Stimulated activated naive CD4-positive, alpha-beta T cell (primary cell): ENCODE results near the gene MEGF10.

Experiments used
- DNase-seq, 6 experiments: peaks; one replicate each; lab custom pipeline; 2025; lab: John Stamatoyannopoulos, UW

MEGF10 gene

DNA sequence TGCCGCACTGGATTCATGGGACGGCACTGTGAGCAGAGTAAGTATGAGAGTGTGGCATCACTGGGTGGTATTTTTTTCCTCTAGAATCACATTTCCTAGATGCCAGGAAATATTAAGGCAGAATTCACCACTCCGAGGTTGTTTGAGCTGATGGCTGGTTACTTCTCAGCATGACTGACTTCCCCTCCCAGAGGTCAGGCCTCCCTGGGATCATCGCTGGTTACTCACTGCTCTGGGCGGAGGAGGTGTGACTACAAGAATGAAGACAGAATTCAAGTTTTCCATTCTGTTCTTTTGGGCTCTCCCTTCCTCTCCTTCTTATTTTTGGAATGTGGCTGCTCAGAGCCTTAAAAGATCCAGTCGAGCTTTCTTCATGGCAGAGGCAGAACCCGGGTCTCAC lies 150.2 kb downstream of the MEGF10 start:
- no peak for DNase-seq

DNA sequence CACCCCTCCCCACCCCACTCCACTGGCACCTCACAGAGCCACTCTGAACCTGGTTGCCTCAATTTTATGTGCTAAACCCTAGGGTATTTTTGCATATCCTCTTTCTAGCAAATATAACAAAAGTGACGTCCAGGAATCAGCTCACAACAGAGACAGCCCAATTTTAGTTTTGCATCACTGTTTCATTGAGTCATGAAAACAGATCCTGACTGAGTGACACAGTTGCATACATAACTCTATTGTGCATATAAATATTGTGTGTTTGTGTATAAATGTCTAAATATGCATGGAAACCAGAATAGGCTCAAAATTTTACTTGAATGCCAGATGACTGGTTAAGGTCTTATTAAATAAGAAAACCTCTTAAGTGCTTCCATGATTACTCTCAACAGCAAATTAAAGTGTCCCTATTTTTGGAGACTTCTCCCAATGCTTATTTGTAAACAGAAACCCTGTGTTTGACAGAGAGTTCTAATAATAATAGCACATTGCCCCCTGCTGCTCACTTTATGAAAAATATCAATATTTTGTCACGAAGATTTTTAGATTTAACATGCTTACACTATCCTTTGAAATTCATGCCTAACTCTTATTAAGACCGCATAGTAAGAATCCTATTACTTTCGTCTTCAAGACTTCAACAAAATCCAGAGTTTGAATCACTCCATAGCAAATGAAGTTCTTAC lies 151.3 kb downstream of the MEGF10 start:
- no peak for DNase-seq

DNA sequence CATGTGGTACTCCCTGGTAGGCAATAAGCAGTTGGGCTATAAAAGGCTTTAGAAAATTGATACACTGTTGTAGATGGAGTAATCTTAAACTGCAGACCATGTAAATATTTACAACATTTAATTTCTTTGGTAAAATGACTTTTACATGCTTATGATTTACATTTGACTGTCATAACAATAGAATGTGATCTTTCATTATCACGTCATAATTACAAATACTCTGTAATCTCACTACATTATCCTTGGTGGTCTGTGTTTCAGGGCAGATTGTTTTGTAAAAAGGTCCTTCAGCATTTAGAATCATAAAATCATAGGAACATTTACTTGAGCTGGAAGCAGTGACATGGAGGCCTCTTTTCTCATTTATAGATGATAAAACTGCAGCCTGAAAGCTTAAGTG lies 153.6 kb downstream of the MEGF10 start:
- no peak for DNase-seq

DNA sequence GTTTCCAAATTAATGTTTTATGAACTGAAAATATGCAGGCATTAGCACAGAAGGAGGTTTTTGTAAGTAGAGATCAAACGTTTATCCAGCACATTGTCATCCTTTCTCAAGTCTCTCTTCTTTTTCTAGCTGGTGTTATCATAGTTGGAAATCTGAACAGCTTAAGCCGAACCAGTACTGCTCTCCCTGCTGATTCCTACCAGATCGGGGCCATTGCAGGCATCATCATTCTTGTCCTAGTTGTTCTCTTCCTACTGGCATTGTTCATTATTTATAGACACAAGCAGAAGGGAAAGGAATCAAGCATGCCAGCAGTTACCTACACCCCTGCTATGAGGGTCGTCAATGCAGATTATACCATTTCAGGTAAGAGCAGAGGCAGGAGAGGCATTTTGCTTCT lies 154.7 kb downstream of the MEGF10 start:
- no peak for DNase-seq

DNA sequence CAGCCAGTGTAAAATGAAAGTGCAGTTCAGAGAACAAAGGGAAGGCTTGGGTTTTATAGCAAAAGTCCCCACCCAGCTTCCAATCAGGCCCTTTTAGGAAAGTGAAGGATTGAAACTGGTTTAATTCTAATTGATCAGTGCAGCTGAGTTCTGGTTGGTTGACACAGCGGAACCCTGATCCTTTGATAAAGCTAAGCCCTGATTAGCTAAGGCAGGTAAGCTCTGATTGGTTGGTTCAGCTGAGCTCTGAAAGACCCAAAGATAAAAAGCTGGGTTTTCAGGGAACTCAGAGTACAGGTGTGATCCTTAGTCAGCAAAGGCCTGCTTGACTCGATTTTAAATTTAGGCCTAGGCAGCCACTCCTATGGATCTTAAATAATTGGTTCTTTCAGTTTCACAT lies 156.0 kb downstream of the MEGF10 start:
- DNase-seq, result no peak

DNA sequence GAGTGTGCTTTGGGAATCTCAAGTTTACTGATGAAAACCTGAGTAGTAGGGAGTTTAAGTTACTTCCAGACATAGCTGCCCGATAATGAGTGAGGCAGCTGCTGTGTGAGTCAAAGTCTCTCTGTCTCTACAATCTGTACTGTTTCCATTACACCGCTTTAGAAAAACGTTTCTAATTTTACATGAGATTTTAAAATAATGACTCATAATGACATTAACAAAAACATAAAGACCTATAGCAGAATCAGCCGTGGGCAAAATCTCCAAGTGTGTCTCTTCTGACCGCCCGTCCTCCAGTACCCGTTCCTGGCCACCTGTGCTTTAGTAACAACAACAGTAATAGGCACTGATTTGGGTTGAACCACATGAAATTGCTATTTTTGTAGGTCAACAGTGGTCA lies 157.2 kb downstream of the MEGF10 start:
- no peak for DNase-seq

DNA sequence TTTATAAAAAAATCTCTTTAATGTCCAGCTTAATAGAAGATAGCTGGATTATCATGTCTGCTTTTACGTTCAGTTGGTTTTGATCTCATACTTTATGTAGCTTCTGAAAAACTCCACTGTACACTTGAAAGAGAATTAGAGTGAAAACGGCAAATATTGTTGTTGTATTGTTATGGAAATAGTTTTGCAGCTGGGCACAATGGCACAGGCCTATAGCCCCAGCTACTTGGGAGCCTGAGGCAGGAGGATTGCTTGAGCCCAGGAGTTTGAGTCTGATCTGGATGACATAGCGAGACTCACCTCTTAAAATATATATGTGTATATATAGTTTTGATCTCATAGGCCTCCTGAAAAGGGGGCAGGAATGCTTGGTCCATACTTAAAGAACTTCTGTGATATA lies 159.4 kb downstream of the MEGF10 start:
- DNase-seq, result no peak

DNA sequence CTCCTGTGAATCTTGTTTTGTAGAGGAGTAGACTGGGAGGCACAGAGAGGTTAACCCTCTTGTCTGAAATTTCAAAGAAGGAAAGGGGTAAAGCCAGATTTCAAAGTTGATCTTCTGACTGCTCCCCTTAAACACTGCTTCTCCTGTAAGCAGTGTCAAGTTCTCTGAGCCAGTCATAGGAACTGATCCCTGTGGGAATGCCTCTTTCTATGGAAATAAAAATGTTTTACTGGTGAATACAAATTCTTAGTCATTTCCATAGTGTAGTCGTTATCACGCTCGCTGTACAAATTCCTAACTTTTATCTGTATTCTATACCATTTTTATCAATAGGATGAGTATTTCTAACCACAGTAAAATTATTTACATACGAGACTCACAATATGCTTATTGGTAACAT lies 160.5 kb downstream of the MEGF10 start:
- no peak for DNase-seq

DNA sequence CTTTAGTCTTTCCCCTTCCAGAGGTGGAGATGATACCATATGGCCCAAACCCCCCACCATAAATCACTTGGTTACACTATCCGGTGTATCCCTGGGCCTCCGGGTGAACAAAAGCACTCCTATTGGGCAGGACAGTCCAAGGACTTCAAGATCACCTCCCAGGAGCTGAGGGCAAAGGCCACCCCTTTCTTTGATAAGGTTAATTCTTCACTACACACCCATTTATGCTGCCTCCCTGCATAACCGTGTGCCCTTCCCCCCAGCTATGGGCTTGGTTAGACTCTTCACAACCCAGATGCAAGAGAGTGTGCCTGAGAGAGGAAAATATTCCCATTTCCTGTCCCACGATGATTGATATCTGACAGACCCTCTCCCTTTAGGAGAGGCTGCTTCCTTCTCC lies 162.0 kb downstream of the MEGF10 start:
- no peak for DNase-seq

DNA sequence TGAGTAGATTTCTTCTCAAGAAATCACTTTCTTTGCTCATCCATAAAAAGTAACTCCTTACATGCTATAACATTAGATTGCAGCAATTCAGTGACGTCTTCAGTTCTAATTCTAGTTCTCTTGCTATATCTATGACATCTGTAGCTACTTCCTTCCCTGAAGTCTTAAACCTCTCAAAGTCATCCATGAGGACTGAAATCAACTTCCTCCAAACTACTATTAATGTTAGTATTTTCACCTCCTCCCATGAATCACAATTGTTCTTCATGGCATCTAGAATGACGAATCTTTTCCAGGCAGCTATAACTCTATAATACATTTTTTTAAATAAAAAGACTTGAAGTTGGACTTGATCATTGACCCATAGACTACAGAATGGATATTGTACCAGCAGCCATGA lies 180.6 kb downstream of the MEGF10 start:
- DNase-seq, result no peak

DNA sequence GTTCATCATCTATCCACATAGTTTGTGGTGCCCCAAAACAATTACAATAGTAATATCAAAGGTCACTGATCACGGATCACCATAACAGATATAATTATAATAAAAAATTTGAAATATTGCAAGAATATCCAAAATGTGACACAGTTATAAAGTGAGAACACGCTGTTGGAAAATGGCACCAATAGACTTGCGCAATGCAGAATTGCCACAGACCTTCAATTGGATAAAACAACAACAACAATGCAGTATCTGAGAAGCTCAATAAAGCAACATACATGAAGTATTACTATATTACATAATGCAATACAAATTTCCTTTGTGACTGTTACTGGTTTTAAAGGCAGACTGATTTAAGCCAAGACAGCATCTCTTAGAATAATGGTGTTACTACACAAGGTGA lies 182.1 kb downstream of the MEGF10 start:
- no peak for DNase-seq

DNA sequence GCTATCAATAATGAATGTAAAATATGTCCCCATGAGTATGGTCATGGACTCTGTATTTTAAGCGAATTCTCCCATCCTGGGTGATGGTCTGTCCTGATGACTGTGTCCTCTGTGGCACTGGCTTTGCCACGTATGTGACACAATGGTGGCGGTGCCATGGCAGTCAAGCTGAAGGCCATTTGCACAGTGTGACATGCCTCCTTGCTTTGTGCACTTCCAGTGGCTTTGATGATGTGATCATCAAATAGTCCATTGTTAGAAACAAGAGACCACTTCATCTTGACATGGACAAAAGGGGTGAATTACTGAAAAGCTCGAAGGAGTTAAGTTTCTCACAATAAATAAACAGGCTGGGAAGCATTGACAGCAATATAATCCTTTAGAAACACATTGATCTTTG lies 195.9 kb downstream of the MEGF10 start:
- DNase-seq, result no peak

DNA sequence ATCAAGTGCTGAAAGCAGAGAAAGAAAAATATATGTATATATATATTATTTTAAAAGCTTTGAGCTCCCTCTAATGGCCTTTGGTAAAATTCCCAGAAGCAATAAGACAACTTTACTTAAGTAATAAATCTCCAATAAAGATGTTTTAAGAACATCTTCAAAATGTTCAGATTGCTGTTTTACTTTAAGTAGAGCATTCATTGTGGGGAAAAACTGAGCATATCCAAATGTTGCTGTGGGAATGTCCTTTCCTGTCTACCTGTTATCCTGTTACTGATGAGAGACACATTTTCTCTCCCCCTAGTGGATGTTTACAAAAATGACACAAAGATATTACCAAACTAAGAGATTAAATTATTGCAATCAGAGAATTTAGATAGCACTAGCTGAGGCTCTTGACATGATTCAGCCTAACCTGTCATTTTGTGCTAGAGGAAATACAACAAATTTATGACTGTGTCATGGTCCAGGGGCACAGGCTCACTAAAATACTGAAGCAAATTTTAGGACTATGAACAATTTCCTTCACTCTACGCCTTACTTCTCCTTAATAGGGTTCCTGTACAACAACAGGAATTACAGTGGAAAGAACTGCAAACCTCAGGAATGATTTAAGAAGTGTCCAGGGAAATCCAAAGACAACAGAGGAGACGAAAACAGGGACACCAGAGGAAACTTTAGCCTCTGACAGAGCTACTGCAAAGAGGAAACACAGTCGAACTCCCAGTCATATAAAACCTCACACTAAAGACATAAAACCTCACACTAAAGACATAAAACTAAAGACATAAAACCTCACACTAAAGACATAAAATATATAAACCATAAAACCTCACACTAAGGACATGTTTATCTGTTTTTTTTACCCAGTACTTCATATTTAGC lies 202.5 kb downstream of the MEGF10 start:
- DNase-seq, result peak in 3 of 6 experiments; percentile 41 to 61 (median 54)

DNA sequence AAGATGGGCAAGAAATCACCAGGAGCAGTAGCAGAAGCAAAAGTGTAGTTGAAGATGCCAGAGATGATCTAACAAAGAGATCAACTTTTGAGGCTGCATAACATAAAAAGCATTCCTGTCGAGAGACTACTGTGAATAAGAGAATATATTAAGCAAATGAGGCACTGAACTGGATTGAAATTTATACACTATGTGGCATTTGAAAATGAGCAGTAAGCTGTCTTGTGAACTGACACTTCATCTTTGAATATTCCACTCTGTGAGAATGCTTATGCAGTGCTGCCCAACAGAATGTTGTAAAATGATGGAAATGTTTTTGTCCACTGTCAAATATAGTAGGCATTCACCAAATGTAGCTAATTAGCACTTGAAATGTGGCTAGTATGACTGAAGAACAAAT lies 208.0 kb downstream of the MEGF10 start:
- no peak for DNase-seq

DNA sequence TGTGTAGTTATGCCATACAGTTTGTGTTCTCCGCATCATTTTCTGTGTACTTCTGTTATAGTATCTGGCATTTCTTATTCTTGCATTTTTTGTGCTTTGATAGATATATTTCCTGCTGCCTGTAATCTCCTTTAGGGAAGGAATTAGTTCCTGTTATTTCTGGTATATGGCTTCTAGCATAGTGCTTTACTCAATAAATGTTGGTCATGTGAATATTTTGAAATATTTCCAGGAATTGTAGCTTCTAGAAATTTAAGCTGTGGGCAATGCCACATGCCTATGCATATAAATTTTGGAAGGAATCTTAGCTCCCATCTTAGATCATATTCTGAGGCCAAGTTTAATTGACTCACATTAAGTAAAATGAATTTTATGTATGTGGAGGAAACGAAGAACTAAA lies 215.3 kb downstream of the MEGF10 start:
- no peak for DNase-seq

DNA sequence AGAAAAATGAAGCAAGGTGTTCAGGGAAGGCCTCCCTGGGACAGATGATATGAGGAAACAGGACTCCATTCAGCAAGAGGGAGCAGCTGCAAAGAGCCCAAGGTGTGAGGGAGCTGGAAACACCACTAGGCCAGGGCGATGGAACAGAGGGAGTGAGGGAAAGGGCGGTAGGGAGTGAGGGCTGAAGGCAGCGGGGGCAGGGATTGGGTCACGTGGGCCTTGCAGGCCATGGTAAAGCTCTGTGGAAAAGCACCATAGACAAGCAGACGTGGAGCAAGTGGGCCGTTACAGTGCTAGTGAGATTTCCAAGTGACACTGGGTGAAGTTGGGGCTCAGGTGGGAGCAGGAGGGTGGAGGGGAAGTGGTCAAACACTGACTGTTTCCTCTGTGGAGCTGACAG lies 216.0 kb downstream of the MEGF10 start:
- DNase-seq, result no peak

DNA sequence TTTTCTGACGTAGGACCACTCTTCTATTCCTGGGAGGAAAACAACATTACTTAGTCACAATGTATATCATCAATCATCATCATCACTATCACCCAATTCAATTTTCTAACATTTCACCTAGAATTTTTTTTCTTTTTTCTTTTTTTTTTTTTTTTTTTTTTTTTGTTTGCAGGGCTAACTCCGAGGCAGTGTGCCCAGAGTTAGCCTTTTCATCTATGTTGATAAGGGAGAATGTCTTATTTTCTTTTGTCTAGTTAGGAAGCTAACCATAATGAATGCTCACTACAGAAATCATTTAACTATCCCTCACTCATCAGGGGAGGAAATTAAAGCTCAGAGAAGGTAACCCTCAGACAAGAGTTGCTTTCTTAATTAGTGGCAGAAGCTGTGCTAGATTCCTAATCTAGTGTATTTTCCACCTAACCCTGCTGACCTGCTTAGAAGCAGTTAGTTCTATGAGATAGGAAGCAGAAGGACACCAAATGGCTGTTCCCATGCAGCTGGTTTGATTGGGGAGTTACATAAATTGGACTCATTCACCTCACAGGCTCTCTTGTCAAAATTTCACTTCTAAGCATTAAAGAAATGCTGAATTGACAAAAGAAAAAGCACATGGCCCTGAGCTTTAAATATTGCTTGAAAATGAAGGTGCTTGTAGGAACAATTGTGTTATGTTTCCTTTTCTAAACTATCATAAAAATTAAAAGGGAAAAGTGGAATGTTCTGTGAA lies 218.2 kb downstream of the MEGF10 start:
- no peak for DNase-seq
